Upper lobe of left lung (tissue), 6 donors: ENCODE results near the gene PRKAR1B. TPM values are rescaled to one million over a fixed set of nuclear protein-coding genes. Genes with fewer than 3 reads are reported as not detected.

ENCODE experiments used
- ATAC-seq, 2 donors: fragments of 200-7000 bp; cut with Tn5 transposase; one replicate each; pipeline ENCODE4 v1.9.1; 2022; ENCODE audit warnings: mild to moderate bottlenecking in 2 of 2, moderate library complexity in 2 of 2; ENCODE audit not compliant: low FRiP score in 2 of 2
- DNase-seq, 2 donors: peaks; one replicate each; pipeline ENCODE4 v3.0.0-alpha.2; 2019 to 2020
- H3K27ac ChIP-seq, 4 donors: fragments of 200-600 bp; sonication (generic); one replicate each; pipeline ENCODE4 v1.5.1; 2016 to 2019
- H3K27me3 ChIP-seq, 4 donors: fragments of 200-600 bp; sonication (generic); one replicate each; pipeline ENCODE4 v1.5.1; 2017 to 2019
- H3K36me3 ChIP-seq, 4 donors: fragments of 200-600 bp; sonication (generic); one replicate each; pipeline ENCODE4 v1.5.1; 2016 to 2019
- H3K4me1 ChIP-seq, 4 donors: fragments of 200-600 bp; sonication (generic); one replicate each; pipeline ENCODE4 v1.5.1; 2018 to 2019
- H3K4me3 ChIP-seq, 4 donors: fragments of 200-600 bp; sonication (generic); one replicate each; pipeline ENCODE4 v1.5.1; 2017 to 2019; ENCODE audit warnings: mild to moderate bottlenecking in 2 of 4, moderate library complexity in 1 of 4
- H3K9me3 ChIP-seq, 4 donors: fragments of 200-600 bp; sonication (generic); one replicate each; pipeline ENCODE4 v1.5.1; 2018 to 2019
- EP300 ChIP-seq, 4 donors: sonication (generic); formaldehyde crosslinking; IDR thresholded peaks; one replicate each; pipeline ENCODE4 v1.5.1; 2017; ENCODE audit warnings: antibody characterized with exemption in 4 of 4, control low read depth in 2 of 4
- POLR2A ChIP-seq, 4 donors: fragments of 450-650 bp; IDR thresholded peaks; one replicate each; pipeline ENCODE4 v1.5.1; 2016 to 2017; ENCODE audit warnings: antibody characterized with exemption in 4 of 4, mild to moderate bottlenecking in 2 of 4
- POLR2AphosphoS5 ChIP-seq, 2 donors: sonication (generic); formaldehyde crosslinking; IDR thresholded peaks; one replicate each; pipeline ENCODE4 v1.5.1; 2017; ENCODE audit warnings: antibody characterized with exemption in 2 of 2
- WGBS, 2 donors: methylation state at CpG; one replicate each; pipeline ENCODE4 v1.1.5; 2017 to 2018; 5-methylcytosine and 5-hydroxymethylcytosine counted together
- total RNA-seq, 6 donors: library from RNA; depleted of rRNA in 4 of 6; stranded (reverse); fragments of >200 nt in 4 of 6; gene quantifications; one replicate each; pipeline versions ENCODE4 v1.1.0 to v1.2.1, GENCODE V29; 2016 to 2021
- TF ChIP-seq, protein P1 (sequence below), 6 experiments: fragments of 450-650 bp in 4 of 6; fragments of 200-600 bp in 2 of 6; sonication (generic) in 2 of 6; IDR thresholded peaks; one replicate each; pipeline ENCODE4 v1.5.1; 2016 to 2019; ENCODE audit warnings: antibody characterized with exemption in 6 of 6
- donor health status: DM: no; HTN: no; CAD: no; lungs with moderate emphysema.
- donor health status: DM: no; HTN: yes; CAD: no; lungs with severe emphysema.

PRKAR1B gene
- total RNA-seq, 6 donors from 2014 or later, result 10.3 to 24.4 (median 20.9) TPM

DNA sequence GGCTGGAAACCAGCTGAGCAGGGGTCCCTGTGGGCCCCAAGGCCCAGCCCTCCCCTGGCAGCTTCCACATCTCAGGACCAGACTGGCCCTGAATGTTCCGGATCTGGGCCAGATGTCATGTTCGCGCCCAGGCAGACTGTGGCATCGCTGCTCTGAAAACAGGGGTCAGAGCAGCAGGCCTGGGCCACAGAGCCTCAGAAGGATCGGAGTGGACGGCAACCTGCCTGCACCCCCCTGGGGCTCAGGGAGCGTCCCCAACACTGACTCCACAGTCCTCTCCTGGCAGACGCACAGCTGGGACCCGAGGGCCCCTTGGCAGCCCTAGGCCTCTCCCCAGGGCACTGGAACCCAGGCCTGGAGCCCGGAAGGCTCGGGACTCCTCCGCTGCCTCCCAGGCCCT is 91.9 kb downstream of the PRKAR1B start:
- ATAC-seq, result no peak
- TF ChIP-seq POLR2AphosphoS5 (IDR thresholded peaks at IDR 0.05) (no peak), EP300 (IDR thresholded peaks at IDR 0.05) (no peak), POLR2A (IDR thresholded peaks at IDR 0.05) (no peak)
- TF ChIP-seq, protein P1, sequence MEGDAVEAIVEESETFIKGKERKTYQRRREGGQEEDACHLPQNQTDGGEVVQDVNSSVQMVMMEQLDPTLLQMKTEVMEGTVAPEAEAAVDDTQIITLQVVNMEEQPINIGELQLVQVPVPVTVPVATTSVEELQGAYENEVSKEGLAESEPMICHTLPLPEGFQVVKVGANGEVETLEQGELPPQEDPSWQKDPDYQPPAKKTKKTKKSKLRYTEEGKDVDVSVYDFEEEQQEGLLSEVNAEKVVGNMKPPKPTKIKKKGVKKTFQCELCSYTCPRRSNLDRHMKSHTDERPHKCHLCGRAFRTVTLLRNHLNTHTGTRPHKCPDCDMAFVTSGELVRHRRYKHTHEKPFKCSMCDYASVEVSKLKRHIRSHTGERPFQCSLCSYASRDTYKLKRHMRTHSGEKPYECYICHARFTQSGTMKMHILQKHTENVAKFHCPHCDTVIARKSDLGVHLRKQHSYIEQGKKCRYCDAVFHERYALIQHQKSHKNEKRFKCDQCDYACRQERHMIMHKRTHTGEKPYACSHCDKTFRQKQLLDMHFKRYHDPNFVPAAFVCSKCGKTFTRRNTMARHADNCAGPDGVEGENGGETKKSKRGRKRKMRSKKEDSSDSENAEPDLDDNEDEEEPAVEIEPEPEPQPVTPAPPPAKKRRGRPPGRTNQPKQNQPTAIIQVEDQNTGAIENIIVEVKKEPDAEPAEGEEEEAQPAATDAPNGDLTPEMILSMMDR (IDR thresholded peaks at IDR 0.05), result no peak
- 83 to 89% methylated on average over 1 to 12 of the region's 12 CpGs for WGBS, 2 donors
- no peak for DNase-seq
- H3K4me1 ChIP-seq, result no peaks in the 10 kb centered on the region
- H3K27ac ChIP-seq, result no peak overlapping the region
- no peaks in the 10 kb centered on the region for H3K36me3 ChIP-seq
- no peaks in the 10 kb centered on the region for H3K9me3 ChIP-seq
- H3K27me3 ChIP-seq, result no peaks in the 10 kb centered on the region
- no peak overlapping the region for H3K4me3 ChIP-seq

DNA sequence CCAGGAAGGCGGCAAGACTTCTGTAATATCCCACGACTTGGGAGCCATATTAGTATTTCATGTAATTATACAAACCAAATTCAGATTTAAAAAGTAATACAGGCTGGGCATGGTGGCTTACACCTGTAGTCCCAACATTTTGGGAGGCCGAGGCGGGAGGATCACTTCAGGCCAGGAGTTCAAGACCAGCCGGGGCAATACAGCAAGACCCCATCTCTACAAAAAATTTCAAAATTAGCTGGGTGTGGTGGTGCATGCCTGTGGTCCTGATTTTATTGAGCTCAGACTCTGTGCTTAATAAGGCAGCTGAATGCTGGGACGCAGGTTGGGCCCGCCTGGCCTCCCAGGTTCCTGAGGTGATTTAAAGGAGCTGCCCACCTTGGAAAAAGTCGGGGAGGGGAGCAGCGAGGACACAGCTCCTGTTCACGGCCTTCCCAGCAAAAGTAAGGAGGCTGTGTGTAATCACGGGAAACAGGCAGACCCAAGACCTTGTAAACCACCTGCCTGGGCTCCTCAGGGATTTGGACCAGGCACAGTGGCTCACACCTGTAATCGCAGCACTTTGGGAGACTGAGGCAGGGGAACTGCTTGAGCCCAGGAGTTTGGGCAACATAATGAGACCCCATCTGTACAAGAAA is 93.6 kb downstream of the PRKAR1B start:
- no peaks in the 10 kb centered on the region for H3K4me1 ChIP-seq
- WGBS, 2 donors, result 92 to 98% methylated on average over 10 to 12 of the region's 12 CpGs
- H3K27ac ChIP-seq, result no peak overlapping the region
- H3K36me3 ChIP-seq, result no peaks in the 10 kb centered on the region
- TF ChIP-seq POLR2AphosphoS5 (IDR thresholded peaks at IDR 0.05) (no peak), EP300 (IDR thresholded peaks at IDR 0.05) (no peak), POLR2A (IDR thresholded peaks at IDR 0.05) (no peak)
- TF ChIP-seq, protein P1 (IDR thresholded peaks at IDR 0.05), result no peak
- no peaks in the 10 kb centered on the region for H3K27me3 ChIP-seq
- DNase-seq, result no peak
- no peaks in the 10 kb centered on the region for H3K9me3 ChIP-seq
- ATAC-seq, result no peak
- no peak overlapping the region for H3K4me3 ChIP-seq

DNA sequence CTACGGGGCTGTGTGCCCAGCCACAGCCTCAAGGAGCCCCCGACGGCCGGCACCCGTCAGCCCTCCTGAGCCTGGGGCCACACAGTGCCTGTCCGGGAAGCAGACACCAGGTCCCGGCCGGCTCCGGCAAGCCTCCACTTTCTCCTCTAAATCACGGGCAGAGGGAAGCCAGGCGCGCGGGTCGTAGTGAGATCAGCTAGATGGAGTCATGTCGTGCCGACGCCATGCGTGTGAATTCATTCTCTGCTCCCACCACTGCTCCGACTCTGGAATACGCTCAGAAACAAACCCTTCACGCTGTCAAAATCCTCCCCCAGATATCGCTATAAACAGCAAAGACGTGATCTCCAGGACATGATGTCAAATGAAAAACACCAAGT is 94.3 kb downstream of the PRKAR1B start:
- TF ChIP-seq, protein P1 (IDR thresholded peaks at IDR 0.05), result no peak
- TF ChIP-seq EP300 (IDR thresholded peaks at IDR 0.05) (no peak), POLR2A (IDR thresholded peaks at IDR 0.05) (no peak), POLR2AphosphoS5 (IDR thresholded peaks at IDR 0.05) (no peak)
- H3K9me3 ChIP-seq, result no peaks in the 10 kb centered on the region
- DNase-seq, result no peak
- H3K36me3 ChIP-seq, result no peaks in the 10 kb centered on the region
- H3K27ac ChIP-seq, result no peak overlapping the region
- H3K4me3 ChIP-seq, result no peak overlapping the region
- H3K4me1 ChIP-seq, result no peaks in the 10 kb centered on the region
- H3K27me3 ChIP-seq, result no peaks in the 10 kb centered on the region
- no peak for ATAC-seq
- WGBS, 2 donors, result 93 to 96% methylated on average over 17 to 23 of the region's 23 CpGs

DNA sequence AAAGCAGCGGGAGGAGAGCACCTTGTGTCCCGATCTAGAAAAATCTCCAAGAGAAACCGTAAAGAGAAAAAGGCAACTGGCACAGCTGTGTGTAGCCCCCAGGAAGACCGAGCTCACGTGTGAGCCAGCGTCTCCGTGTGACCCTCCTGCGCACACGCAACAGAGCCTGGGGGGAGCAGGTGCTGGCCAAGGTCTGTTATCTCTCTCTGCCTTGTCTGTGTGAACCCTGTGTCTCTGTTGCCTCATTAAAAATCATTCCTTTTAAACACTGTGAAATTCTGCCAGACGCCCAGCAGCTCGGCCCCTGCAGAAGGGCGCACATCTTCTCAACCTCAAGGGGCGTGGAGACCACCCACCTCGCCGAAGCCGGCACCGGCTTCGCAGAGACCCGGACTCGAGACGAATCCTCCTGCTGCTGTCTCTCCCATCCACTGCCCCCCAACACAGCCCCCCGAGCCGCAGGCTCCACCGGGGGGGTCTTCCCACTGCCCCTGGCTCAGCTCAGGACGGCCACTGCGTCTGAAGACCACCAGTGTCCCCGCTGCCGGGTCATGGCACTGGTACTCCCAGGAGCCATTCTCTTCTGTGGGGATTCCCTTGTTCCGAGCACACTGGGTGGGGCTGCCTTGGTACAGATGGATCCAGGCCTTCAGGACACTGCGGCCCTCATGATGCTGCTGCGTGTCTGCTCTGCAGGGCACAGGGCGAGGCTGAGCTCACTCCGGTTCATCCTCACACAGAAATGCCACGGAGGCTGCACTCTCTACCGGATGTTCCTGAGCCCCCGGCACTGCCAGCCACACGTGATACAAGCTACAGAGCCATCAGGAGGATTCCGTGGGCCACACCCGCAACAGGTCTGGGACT is 94.9 kb downstream of the PRKAR1B start:
- no peak for ATAC-seq

More for the DNA sequence above, 94.9 kb downstream of the PRKAR1B start:
- H3K27me3 ChIP-seq, result no peaks in the 10 kb centered on the region
- H3K9me3 ChIP-seq, result no peaks in the 10 kb centered on the region
- 95 to 96% methylated on average over 28 of the region's 39 CpGs for WGBS, 2 donors
- no peaks in the 10 kb centered on the region for H3K36me3 ChIP-seq
- no peak overlapping the region for H3K4me3 ChIP-seq
- H3K27ac ChIP-seq, result no peak overlapping the region
- H3K4me1 ChIP-seq, result no peaks in the 10 kb centered on the region
- no peak for DNase-seq
- TF ChIP-seq EP300 (IDR thresholded peaks at IDR 0.05) (no peak), POLR2AphosphoS5 (IDR thresholded peaks at IDR 0.05) (no peak), POLR2A (IDR thresholded peaks at IDR 0.05) (no peak)
- TF ChIP-seq, protein P1 (IDR thresholded peaks at IDR 0.05), result no peak
